Measurements from ENCODE around the gene NFIA.
"Not testable (repeated sequence)": the region's sequence is repeated elsewhere in the genome, so short reads cannot be mapped to it uniquely, and the experiment has no call there.

The NFIA gene

DNA sequence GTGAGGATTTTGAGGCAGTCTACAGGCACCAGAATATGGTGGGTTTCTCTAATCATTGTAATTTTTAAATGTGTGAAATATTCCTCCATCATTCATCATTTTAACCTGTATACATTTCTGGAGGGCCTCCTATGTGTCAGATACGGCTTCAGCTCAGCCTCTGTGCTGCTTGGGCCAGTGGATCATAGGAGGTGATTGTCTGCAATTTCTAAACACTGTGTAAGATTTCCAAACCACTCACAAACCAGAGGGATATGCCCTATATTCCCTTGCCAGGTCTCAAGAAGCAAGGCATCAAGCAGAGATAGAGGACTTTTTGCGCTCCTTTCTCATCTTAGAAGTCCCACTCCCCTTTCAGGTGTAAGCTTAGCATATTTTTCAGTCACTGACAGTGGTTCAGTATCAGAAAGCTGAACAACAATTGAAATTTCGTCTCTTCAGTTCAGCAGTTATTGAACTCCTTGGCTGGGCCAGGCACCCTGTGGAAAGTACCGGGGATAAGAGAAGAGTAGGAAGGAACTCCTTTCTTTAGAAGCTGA is 190.9 kb downstream of the NFIA start:
- no peak for DNase-seq (ENCODE audit: low read depth)

DNA sequence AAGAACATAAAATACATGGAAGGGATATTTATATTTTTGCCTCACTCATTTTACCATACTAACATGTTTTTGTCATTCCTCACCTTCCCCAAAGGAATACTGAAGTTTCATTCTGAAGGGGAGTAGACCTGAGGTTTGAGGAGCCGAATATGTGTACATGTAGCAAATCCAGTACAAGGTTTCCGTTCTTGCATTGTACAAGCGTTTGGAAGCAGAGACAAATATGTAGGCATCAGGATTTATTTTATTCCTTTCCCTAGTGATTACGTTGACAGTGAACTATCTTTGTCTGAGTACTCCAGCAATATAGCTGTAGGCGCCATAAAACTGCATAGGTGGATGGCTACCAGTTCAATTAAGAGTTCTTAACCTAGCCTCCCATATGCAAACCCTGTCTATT is 191.5 kb downstream of the NFIA start:
- no peak for DNase-seq (ENCODE audit: low read depth)

DNA sequence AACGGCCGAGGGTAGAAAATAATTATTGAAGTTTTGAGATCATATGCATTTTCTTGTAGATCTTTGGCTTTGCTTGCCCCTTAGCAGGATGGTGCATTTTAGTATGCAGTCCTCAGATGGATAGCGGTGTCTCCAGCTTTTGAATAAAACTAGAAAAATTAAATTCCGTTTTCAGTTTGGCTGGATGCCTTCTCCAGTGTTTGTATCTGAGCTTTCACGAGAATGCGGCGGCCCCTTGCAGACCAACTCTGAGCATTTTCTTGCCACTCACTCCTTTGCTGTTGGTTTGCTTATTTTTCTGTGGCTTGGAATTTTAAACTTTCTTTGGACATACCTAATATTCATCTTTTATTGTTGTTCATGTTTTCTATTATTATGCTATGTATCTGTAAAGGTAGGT is 192.6 kb downstream of the NFIA start:
- no peak for DNase-seq (ENCODE audit: low read depth)

DNA sequence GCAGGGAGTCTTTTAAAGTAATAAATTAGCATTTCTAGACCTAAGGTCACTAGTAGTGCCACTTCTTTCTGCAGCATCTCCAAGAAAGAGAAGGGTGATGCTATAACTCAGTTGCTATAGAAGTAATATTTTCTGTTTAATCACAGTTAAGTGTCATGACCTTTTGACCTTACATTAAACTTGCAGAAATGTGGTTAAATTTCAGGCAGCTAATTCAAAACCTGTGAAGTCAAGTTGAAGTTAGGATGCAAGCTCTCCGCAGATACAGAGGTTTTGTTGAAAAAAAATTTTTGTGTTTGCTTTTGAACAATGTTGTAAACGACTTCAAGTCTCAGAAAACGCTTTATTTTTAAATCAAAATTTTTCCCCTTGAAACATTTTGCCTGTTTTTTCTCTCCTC is 193.9 kb downstream of the NFIA start:
- DNase-seq (ENCODE audit: low read depth) = no peak

DNA sequence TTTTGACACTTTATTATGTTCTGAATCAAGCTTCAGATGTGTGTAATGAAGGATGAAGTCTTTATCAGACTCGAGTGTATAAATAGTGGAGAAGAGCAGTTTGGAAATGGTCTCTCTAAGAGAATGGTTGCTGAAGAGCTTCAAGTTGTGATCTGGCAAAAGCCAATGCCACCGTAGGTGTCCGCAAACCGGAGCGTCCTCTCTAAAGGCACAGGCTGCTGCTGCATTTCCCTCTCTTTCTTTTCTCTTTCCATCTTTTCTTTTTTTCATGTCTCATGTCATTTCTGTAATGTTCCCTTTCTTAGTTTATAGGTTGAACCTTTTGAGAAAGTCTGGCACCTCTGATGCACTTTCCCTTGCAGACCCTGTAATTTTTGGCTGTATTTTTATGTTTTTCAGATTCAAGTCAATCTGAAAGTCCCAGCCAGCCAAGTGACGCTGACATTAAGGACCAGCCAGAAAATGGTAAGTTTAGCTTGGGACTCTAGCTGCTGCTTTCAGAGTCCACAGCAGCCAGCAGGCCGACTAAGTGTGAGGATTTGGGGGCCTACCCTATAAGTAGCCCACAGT is 194.8 kb downstream of the NFIA start:
- DNase-seq (ENCODE audit: low read depth) = no peak

DNA sequence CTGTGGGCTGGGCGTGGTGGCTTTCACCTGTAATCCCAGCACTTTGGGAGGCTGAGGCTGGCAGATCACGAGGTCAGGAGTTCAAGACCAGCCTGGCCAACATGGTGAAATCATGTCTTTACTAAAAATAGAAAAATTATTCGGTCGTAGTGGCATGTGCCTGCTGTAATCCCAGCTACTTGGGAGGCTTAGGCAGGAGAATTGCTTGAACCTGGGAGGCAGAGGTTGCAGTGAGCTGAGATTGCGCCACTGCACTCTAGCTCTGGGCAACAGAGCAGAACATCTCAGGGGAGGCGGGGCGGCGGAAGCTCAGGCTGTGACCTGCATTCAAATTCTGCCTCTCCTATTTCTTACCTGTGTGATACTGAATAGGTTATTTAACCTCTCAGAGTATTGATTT is 196.1 kb downstream of the NFIA start:
- not testable (repeated sequence) for DNase-seq (ENCODE audit: low read depth)

DNA sequence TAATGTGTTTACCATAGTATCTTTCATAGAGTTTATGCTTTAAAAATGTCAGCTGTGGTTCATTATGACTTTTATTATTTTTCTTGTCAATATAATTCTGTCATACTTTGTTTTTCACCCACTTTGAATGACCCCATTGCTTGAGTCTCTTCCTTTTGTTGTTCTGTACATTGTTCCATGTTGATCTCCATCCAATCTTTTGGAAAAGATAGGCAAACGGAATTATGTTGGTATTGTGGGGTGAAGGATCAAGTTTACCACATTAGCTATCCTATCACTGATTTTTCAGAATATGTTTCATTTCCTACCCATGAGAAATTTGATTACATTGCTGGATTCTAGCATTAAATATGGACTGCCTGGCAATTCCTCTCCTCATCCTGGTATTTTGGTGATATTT is 196.6 kb downstream of the NFIA start:
- DNase-seq (ENCODE audit: low read depth) = no peak

DNA sequence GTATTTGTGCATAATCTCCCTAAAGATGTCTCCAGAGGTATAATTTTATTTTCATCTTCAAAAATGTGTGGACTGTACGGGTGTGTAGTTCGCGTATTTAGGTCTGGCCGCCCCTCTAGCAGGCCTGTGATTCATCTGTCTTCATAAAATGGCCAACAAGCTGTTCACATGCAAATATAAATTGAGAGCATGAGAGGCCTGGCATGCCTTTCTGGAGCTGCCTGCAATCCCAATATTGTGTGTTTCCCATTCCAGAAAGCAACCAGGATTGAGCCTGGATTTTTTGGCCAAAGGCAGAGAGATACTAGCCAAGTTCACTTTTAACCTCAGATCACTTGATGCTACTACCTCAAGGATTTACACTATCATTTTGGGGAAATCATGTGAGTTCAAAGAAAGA is 197.2 kb downstream of the NFIA start:
- no peak for DNase-seq (ENCODE audit: low read depth)

DNA sequence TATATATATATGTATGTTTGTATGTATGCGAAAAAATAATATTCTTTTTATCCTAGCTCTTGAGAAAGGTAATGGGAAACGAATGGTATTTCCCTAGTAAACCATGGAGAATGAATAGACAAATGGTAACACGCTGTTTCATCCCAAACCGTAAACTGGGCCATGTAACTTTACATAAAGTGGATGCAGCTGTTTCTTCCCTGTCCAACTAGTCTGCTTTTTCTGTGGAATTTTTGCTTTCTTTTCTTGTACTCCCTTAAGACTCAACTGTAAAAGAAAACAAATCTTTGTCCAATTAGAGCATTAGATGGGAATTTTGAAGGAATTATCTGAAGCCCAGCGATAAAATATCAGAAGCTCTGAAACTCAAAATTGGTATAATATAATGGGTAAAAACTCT is 198.1 kb downstream of the NFIA start:
- DNase-seq (ENCODE audit: low read depth) = no peak

DNA sequence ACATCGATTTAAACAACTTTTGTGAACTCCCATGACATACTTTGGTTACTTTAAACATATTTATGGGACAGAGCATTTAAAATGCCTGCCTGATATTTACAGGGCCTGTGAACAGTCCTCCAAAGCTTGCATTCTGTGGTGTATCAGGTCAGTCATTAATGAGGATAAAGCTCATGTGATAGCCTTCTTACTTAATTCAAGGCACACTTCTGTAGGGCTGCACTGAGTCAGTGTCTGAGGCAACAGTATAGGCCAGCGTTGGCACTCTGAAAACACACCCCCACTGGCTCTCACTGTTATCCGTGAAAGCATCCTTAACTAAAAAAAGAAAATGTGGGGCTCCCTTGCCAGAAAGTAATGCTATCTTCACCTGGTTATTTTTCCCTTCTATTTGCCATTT is 200.0 kb downstream of the NFIA start:
- no peak for DNase-seq (ENCODE audit: low read depth)

DNA sequence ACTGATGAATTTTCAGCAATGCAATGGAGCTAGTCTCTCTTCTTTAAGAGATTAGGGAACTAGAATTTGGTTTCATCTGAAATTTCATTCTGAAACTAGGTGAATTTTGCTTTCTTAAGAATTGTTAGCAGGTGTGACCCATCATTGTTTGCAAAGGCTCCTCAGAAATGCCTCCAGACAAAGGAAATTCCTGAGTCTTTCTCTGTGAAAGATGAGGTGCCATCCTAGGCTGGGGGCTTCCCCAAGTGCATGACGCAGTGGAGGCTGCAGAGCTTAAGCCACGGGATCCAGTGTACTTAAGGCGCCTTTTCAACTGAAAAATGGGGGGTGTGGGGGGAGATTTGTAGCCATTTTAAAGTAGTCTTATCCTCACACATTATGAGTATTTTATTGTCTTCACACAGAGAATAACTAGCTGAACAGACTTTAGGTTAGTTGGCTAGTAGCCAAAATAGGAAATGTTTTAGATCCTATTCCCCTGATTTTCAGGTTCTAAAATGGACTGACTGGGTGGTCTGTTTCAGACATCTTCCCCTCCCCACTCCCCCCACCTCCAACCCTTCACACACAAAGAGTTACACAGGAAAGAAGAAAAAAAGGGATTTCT is 202.0 kb downstream of the NFIA start:
- DNase-seq (ENCODE audit: low read depth) = no peak

DNA sequence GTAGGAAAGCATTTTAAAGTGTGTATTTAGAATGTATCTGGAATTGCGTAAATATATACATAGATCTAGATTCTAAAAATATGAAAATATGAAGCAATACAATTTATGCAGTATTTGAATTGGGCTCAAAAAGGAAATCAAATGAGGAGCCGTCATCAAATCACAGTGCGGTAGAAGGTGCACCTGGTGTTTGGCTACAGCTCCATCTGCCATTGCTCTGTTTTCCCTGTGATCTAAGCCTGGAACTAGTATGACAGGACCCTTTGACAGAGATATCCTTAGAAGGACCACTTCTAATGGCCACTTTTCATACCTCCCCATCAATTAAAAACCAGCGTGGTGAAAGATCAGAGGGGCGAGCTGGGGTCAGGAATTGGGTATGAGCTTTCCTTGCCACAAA is 202.6 kb downstream of the NFIA start:
- no peak for DNase-seq (ENCODE audit: low read depth)

DNA sequence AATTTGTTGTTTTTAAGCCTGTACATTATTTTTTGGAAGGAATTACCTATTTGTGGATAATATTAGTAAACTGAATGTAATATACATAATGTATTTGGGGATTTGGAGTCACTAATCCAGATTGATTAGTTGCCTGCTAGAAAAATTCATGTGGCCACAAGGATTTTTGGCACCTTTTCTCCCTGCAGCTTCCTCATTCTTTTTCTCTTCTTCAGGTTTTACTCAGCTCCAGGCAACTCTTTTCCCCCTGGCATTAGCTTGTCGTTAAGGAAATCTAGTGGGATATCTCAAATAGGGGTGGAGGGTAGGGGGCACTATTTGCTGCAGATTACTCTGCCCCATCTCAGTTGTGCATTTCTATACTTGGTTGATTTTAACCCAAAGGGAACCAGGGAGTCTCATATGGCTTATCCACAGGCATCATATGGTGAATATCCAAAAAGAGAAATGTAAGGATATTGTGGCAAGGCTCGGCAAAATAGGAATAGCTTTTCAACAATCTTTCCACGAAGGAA is 203.1 kb downstream of the NFIA start:
- no peak for DNase-seq (ENCODE audit: low read depth)

DNA sequence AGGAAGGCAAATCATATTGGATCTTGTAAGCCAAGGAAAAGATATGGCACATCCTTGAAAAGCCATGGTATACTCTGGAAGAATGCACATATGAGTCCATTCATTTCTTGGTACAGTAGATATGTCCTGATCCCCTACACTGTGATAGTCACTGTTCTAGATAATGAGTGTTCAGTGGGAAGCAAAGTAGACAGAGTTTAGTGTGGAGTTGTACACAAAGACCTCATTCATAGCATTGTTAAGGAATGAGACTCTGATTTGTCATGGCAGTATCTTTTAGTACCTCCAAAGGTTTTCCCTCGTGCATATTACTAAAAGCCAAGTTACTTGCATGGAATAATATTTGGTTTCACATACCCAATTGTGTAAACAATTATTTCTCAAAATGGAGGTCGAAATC is 204.7 kb downstream of the NFIA start:
- DNase-seq (ENCODE audit: low read depth) = no peak

DNA sequence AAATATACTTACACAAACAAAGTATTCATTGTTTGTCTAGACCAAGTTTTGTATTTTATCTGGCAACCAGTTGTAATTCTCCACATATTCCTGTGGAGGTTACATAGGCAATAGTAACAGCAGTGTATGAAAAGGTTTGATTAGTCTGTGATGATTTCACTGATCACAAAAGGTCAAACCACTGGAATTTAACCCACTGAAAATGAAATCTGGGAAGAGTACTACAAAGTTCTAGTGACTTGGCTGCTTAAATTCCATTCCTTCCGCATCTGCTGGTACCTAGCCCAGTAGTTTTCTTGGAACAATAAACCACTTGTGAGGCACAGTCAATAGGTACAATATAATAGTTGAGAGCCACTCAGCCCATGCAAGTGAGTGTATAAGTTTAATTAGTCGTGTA is 205.4 kb downstream of the NFIA start:
- DNase-seq (ENCODE audit: low read depth) = no peak

DNA sequence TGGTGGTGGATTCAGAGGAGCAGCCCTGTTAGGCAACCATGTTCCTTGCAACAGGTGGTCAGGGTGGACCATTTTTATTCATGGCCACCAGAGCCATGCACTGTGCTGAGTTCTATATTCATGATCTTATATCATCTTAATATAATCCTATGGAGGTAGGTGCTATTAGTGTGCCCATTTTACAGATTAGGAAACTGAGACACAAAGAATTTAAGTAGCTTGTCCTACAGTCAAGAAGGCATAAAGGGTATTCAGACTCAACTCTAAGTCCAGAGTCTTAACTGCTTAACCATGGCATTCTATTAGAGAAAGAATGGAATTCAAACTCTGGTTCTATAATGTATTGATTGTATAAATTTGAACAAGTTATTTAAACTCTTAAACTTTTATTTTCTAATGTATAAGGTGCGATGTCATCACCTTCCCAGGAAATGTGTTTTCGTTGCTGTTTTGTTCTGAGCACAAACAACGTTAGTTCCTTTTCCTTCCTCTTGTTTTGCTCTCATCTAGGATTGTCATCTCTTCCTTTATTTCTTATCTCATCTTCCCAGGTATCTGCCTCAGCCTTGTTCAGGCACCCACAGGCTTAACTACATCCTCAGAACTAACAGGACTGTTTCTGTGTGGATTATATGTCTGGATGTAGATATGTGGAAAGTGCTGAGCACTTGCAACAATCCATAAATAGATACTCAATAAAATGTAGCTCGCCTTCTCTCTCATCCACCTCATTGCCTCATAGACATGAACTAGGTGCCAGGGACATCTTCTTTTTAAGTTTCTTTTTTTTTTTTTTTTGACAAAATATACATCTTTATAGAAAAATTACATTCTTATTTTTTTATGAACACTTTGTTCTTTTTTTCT is 207.1 kb downstream of the NFIA start:
- DNase-seq (ENCODE audit: low read depth) = no peak

DNA sequence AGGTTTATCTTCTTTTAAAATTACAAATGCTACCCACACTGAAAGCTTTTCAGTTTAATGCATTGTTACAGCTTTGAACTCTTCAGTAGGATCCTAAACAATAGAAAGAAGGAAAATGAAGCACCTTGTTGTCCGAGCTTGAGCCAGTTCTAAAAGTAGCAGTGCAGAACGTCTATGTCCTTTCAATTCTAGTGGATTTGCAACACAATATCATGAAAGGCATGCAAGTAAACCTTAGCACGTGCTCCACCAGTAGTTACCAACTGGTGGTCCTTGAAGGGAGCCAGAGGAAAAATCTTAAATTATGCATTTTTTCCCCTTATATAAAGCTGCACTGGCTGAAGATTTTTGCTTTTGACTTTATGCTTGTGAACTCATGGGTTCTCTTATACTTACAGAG is 208.2 kb downstream of the NFIA start:
- no peak for DNase-seq (ENCODE audit: low read depth)

DNA sequence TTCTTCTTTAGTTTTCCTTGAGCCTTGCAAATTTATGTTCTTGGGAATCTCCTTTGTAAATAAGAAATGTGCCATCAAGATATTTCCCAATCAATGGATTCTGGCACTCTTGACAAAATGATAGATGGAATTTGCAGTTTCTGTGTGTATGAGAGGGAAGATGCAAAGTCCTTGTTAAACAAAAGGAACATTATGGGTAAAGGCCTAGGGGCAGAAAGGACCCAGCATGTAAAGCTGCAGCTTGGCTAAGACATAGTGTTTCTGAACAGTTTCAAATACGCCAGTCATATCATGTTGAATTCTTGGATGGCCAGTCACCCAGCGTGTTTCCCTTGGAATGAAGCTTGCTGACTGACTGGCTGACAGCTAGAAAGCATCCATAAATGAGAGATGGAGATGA is 210.8 kb downstream of the NFIA start:
- no peak for DNase-seq (ENCODE audit: low read depth)

DNA sequence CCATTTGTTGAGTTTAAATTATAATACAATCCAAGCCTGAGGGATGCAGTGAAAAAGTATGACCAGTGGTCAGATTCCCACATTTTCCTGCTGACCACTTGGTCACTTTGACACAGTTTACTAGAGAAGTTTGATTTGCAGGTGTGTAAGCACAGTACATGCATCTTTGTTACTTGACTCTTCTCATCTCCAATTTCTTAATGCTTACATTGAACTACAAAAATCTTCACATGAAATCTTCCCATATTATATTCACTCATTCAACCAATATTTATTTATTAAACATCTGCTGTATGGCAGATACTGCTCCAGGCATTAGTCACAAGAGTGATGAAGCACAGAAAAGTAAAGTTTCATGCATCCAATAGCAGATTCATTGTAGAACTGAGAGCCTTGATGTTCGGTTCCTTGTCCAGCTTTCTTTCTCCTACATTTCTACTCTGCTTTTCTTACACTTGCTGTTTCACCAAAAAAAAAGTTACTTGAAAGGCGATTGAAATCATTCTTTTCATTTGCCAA is 211.7 kb downstream of the NFIA start:
- DNase-seq (ENCODE audit: low read depth) = no peak

DNA sequence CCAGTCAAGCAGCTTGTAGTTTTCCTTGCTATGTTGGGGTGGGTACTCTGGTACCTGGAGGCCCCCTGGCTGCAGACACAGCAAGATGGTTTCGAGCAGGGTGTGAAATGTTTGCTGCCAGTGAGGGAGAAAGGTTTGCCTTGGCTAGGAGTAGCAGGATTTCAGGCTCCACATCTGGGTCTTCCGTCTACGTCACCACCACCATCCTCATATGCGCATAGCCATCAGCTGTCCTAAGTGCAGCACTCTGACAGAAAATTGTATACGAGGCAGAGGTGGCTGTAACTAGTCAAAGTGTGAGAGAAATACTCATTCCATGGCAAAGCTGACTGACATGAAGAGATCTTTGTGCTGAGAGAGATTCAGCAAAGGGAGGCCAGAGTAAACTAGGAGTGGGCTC is 212.6 kb downstream of the NFIA start:
- no peak for DNase-seq (ENCODE audit: low read depth)

DNA sequence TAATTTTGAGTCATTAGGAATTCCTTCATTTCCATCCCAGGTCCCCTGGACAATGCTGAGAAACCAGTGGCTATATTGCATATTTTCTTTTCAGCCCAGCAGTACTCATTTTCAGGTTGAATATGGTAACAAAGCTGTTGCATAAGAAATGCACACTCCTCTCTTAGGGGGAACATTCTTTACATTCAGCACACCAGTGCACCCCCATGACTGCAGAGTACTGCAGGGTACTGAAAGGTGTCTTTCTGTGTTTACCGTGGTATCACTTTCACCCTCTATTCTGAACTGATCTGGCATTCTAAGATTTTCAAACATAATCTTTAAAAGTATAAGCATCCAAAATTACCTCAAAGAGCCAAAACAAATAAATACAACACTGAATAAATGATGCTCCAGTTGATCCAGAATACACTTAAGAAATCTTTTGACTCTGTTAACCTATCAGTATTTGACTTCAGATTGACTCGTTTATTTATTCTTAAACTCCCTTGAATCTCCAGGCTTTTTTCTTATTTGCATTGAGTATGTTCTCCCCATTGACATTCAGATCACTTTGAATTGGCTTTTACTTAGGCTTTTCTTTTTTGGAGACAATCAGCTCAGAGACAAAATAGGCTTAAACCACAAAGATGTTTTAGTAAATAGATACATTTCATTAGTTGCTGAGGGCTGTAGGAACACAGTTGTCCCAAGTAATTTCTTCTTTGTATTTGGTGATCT is 213.6 kb downstream of the NFIA start:
- no peak for DNase-seq (ENCODE audit: low read depth)

DNA sequence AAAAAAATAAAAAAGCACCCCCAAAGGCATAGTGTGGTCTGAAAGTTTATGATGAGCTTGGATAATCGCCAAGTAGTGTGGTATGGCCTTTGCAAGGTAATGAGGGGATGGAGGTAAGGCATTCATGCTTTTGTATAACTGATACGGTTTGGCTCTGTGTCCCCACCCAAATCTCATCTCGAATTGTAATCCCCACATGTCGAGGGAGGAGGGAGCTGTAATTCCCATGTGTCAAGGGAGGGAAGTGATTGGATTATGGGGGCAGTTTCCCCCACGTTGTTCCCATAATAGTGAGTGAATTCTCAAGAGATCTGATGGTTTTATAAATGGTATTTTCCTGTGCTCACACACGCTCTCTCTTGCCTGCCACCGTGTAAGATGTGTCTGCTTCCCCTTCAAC is 215.5 kb downstream of the NFIA start:
- no peak for DNase-seq (ENCODE audit: low read depth)
